DMS 273 (cell line): ENCODE measurements around the gene FHIP1A.

Source experiments
- DNase-seq: peaks from one replicate; lab custom pipeline; 2025; ENCODE audit not compliant: unreplicated experiment; lab: John Stamatoyannopoulos, UW

The FHIP1A gene

DNA sequence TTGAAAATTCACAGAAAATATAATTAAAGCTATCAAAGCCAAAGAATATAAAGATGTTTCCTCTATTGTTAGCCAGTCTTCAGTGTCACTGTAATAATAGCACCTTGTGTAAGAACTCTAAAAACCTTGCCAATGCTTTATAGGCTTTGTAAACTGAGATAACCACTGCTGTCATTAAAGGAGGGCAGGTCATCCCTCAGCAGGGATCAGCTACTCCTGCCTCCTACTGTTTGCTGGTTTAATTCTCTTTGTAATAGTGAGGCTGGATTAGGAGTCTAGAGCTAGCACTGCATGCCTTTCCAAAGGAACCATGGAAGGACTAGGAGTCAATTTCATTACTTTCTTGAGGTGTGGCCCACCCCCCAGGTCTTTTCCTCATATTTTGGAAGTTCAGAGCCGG lies 46.2 kb downstream of the FHIP1A start:
- DNase-seq, result no peak

DNA sequence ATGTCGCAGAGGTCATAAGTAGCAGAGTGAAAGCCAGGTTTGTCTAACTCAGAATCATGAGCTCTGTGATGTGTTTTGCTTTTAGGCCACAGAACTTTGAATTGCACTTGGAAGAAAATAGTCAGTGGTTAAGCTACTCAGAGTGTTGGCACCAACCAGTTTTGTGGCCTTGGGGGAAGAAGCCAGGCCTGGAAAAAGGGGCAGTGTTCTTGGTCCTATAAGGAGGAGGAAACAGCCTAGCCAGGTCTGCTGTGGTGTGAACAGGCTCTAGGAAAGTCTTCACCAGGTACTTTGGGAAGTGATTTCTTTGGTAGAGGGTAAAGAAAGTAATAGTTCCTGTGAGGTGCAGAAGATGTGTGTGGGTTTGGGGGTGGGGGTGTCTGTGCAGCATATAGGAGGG lies 49.2 kb downstream of the FHIP1A start:
- DNase-seq, result no peak
